Muscle layer of colon (tissue), 2 donors: ENCODE results near the gene MRPS15.
"Not testable (repeated sequence)": the region's sequence is repeated elsewhere in the genome, so short reads cannot be mapped to it uniquely, and the experiment has no call there.

Source experiments
- H3K27ac ChIP-seq: one replicate; pipeline ENCODE4 v1.7.0; 2013; ENCODE audit warnings: low read depth, mild to moderate bottlenecking, low read length, moderate library complexity
- H3K27me3 ChIP-seq, 2 donors: one replicate each; pipeline ENCODE4 v1.7.0; 2013; ENCODE audit warnings: low read length in 2 of 2, mild to moderate bottlenecking in 2 of 2; ENCODE audit not compliant: insufficient read depth in 2 of 2, control insufficient read depth in 1 of 2
- H3K36me3 ChIP-seq: one replicate; pipeline ENCODE4 v1.7.0; 2013; ENCODE audit warnings: mild to moderate bottlenecking, low read length; ENCODE audit not compliant: insufficient read depth
- H3K4me1 ChIP-seq: one replicate; pipeline ENCODE4 v1.7.0; 2013; ENCODE audit warnings: mild to moderate bottlenecking, low read length; ENCODE audit not compliant: insufficient read depth
- H3K4me3 ChIP-seq, 2 donors: one replicate each; pipeline ENCODE4 v1.7.0; 2013; ENCODE audit warnings: low read length in 2 of 2, low read depth in 1 of 2, mild to moderate bottlenecking in 1 of 2, moderate library complexity in 1 of 2
- H3K9ac ChIP-seq: one replicate; pipeline ENCODE4 v1.7.0; 2013; ENCODE audit warnings: low read length
- H3K9me3 ChIP-seq: one replicate; pipeline ENCODE4 v1.7.0; 2013; ENCODE audit warnings: mild to moderate bottlenecking, low read length
- donor health status: abdominal sarcoma.
- donor health status: Adenocarcinoma of cecum.

The MRPS15 gene

DNA sequence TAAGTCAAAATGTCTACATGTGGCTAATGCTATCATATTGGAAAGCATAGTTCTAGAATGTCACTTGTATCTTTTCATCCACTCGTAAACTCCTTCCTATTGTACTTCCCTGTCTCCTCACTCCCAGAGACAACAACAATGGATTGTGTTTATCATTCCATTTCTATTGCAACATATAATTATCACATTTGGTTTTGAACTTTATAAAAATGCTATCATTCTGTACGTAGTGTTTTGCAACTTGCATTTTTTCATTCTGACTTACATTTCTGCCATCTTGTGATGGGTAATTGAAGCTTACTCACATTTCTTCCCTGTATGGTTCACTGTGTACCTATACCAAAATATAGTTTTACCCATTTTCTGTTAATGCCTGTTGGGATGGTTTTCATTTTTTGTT, 33.0 kb upstream of the MRPS15 start:
- Histone ChIP-seq H3K9me3 (no peaks in the 10 kb centered on the region), H3K27ac (no peak overlapping the region), H3K4me1 (no peaks in the 10 kb centered on the region), H3K9ac (no peak overlapping the region), H3K36me3 (no peaks in the 10 kb centered on the region), H3K27me3 (peaks cover 0 to 4% of the 10 kb centered on the region in 2 donors), H3K4me3 (no peak overlapping the region)

DNA sequence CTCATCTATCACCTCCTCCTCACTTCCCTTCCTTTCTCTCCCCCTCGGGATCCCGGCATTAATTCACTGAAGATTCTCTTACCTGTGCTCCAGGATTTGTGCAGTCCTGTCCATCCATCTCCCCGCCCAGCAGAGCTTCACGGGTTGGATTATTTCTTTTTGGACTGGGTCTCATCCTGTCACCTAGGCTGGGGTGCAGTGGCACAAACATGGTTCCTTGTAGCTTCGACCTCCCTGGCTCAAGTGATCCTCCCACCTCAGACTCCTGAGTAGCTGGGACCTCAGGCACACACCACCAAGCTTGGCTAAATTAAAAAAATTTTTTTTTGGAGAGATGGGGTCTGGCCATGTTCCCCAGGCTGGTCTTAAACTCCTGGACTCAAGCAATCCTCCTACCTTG, 30.8 kb upstream of the MRPS15 start:
- H3K9me3 ChIP-seq, result no peaks in the 10 kb centered on the region
- no peak overlapping the region for H3K27ac ChIP-seq
- H3K36me3 ChIP-seq, result no peaks in the 10 kb centered on the region
- no peak overlapping the region for H3K4me3 ChIP-seq
- no peaks in the 10 kb centered on the region for H3K4me1 ChIP-seq
- H3K9ac ChIP-seq, result no peak overlapping the region
- H3K27me3 ChIP-seq, result peaks cover 0 to 5% of the 10 kb centered on the region in 2 donors

DNA sequence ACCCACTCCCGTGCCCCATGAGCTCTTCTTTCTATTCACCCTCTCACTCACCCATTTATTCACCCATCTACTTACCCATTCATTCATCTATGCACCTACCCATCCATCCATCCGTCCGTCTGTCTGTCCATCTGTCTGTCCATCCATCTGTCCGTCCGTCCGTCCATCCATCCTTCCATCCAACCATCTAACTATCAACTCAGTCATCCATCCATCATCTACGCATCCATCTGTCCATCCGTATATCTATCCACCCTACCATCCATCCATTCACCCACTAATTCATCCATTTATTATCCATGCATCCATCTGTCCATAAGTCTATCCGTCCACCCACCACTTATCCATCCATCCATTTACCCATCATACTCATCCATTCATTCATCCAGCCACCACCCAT, 29.3 kb upstream of the MRPS15 start:
- no peak overlapping the region for H3K27ac ChIP-seq
- H3K9ac ChIP-seq, result no peak overlapping the region
- no peaks in the 10 kb centered on the region for H3K9me3 ChIP-seq
- peaks cover 0 to 5% of the 10 kb centered on the region in 2 donors for H3K27me3 ChIP-seq
- H3K36me3 ChIP-seq, result no peaks in the 10 kb centered on the region
- no peaks in the 10 kb centered on the region for H3K4me1 ChIP-seq
- no peak overlapping the region for H3K4me3 ChIP-seq

DNA sequence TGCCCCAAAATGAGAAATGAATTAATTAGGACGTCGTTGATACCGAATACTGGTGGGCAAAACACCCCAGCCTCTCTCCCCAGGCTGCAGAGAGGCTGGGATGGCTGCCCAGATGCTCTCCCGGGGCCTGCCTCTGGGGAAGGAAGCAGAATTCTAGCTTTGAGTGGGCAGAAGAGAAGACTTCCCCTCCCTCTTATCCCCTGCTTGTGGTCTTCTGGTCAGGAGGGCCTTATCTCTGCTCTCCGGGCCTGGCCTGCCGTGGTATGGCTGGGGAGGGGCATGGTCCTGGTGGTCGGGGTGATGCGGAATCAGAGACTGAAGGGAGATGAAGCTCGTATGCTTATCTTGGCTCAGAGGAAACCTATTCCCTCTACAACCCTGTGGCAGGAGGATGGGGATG, 28.3 kb upstream of the MRPS15 start:
- Histone ChIP-seq H3K9me3 (no peaks in the 10 kb centered on the region), H3K36me3 (no peaks in the 10 kb centered on the region), H3K27me3 (peaks cover 0 to 5% of the 10 kb centered on the region in 2 donors), H3K4me3 (no peak overlapping the region), H3K4me1 (no peaks in the 10 kb centered on the region), H3K9ac (no peak overlapping the region), H3K27ac (no peak overlapping the region)

DNA sequence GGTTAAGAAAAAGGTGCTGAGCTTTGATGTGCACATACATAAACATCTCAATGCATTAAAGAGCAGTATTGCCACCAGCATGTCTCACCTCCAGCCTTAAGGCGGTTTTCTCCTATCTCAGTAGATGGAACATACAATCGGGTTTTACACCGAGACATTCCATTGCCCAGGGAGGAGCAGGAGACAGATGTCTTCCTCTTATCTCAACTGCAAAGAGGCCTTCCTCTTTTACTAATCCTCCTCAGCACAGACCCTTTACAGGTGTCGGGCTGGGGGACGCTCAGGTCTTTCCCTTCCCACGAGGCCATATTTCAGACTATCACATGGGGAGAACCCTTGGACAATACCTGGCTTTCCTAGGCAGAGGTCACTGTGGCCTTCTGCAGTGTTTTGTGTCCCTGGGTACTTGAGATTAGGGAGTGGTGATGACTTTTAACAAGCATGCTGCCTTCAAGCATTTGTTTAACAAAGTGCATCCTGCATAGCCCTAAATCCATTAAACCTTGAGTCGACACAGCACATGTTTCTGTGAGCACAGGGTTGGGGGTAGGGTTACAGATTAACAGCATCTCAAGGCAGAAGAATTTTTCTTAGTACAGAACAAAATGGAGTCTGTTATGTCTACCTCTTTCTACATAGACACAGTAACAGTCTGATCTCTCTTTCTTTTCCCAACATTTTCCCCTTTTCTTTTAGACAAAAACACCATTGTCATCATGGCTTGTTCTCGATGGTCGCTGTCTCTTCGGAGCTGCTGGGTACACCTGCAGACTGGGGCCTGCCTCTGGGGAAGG, 25.3 kb upstream of the MRPS15 start:
- not testable (repeated sequence) for H3K4me3 ChIP-seq, H3K36me3 ChIP-seq, H3K9ac ChIP-seq, H3K27ac ChIP-seq, H3K27me3 ChIP-seq, H3K4me1 ChIP-seq, H3K9me3 ChIP-seq

DNA sequence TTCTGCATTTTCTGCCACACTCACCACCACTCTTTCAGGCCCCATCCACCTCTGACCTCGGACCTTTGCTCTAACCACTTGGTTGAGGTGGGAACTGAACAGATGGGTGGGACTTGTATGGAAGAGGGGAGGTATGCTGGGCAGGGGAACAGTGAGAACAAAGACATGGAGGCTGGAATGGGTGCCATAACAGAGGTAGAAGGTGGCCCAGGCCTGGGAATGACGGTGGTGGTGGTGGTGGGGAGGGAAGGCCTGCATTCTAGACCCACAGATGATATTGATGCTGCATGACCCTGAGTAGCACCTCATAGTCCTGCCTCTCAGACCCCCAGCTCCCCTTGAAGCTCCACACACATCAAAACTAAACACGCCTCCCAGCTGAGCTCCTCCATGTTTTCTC, 23.7 kb upstream of the MRPS15 start:
- H3K36me3 ChIP-seq, result no peaks in the 10 kb centered on the region
- H3K4me3 ChIP-seq, result no peak overlapping the region
- peaks cover 0 to 5% of the 10 kb centered on the region in 2 donors for H3K27me3 ChIP-seq
- H3K4me1 ChIP-seq, result no peaks in the 10 kb centered on the region
- H3K9me3 ChIP-seq, result no peaks in the 10 kb centered on the region
- H3K9ac ChIP-seq, result no peak overlapping the region
- H3K27ac ChIP-seq, result no peak overlapping the region

DNA sequence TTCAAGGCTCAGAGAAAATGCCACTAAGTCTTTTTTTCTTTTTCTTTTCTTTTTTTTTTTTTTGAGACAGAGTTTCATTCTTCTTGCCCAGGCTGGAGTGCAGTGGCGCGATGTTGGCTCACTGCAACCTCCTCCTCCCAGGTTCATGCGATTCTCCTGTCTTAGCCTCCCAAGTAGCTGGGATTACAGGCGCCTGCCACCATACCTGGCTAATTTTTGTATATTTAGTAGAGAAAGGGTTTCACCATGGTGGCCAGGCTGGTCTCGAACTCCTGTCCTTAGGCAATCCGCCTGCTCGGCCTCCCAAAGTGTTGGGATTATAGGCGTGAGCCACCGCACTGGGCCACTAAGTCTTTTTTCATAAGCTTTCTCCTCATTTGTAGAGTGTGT, 23.1 kb upstream of the MRPS15 start:
- not testable (repeated sequence) for H3K27ac ChIP-seq

DNA sequence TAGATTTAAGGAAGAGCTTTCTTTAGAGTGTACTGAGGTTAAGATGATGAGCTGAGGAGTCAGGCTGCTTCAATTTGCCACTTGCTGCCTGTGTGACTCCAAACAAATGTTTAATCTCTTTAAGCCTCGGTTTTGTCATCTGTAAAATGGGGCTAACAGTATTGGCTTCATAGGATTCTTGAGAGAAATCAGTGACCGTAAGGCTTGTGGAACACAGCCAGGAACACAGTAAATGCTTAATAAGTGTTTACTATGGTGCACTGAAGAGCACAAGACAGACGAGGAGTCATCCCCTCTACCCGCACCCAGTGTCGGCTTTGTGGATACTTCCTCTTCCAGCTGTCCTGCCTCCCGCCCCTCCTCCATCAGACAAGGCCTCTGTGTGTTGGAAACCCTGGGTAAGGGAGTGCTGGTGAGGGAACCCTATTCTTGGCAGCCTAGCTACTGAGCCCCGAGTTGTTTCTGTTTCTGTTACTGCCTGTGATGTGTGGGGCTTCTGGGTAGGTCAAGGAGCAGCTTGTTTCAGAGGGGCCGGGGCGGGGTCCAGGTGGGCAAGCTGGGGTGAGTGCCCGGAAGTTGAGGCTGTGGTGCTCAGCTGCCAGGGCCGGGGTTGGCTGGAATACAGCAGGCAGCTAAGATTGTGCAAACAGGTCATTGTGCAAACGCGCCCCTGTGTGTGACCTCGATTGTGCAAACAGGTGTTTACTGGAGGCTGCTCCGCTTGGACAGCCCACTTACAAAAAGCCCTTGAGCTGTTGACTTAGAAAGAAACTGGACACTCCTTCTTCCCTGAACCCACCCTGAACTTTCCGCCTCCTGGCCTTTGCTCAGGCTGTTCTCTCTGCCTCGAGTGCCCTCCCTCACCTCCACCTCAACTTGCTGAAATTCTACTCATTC, 22.5 kb upstream of the MRPS15 start:
- Histone ChIP-seq H3K9ac (no peak overlapping the region), H3K4me3 (no peak overlapping the region), H3K9me3 (no peaks in the 10 kb centered on the region), H3K27me3 (no peaks in the 10 kb centered on the region), H3K36me3 (no peaks in the 10 kb centered on the region), H3K4me1 (no peaks in the 10 kb centered on the region), H3K27ac (no peak overlapping the region)

More for the DNA sequence above, 23.1 kb upstream of the MRPS15 start:
- not testable (repeated sequence) for H3K4me1 ChIP-seq, H3K9ac ChIP-seq, H3K27me3 ChIP-seq, H3K4me3 ChIP-seq, H3K36me3 ChIP-seq, H3K9me3 ChIP-seq

DNA sequence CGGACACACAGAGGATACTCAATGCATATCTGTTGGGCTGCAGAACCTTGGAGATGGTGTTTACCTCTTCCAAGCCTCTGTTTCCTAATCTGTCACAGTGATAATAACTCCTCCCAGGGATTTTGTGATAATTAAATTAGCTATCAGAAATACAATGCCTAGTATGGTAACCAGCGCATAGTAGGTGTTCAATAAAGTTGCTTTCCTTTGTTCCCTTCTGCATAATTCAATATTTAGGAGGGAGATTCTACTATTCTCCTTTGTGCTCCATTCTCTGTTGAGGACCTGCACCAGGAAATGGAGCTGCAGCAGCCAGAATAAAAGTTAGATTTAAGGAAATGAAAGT, 21.9 kb upstream of the MRPS15 start:
- H3K4me1 ChIP-seq, result no peaks in the 10 kb centered on the region
- H3K9me3 ChIP-seq, result no peaks in the 10 kb centered on the region
- H3K36me3 ChIP-seq, result no peaks in the 10 kb centered on the region
- H3K27me3 ChIP-seq, result no peaks in the 10 kb centered on the region
- H3K9ac ChIP-seq, result no peak overlapping the region
- H3K4me3 ChIP-seq, result no peak overlapping the region
- no peak overlapping the region for H3K27ac ChIP-seq

DNA sequence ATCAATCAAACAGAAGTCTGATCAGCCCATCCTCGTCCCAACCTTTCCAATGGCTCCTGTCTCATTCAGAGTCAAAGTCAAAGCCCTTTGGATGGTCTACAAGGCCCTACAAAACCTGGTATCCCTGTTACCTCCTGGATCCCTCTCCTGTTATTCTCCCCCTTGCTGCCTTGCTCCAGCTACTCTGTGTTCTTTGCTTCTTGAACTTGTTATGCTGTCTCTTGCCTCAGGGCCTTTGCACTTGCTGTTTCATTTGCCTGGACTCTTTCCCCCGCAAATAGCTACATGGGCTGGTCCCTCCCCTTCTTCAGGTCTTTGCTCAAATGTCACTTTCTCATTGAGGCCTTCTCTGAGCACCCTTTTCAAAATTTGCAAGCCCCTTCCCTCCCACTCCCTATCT, 19.9 kb upstream of the MRPS15 start:
- Histone ChIP-seq H3K27me3 (no peaks in the 10 kb centered on the region), H3K36me3 (no peaks in the 10 kb centered on the region), H3K27ac (no peak overlapping the region), H3K4me3 (no peak overlapping the region), H3K4me1 (no peaks in the 10 kb centered on the region), H3K9me3 (no peaks in the 10 kb centered on the region), H3K9ac (no peak overlapping the region)

DNA sequence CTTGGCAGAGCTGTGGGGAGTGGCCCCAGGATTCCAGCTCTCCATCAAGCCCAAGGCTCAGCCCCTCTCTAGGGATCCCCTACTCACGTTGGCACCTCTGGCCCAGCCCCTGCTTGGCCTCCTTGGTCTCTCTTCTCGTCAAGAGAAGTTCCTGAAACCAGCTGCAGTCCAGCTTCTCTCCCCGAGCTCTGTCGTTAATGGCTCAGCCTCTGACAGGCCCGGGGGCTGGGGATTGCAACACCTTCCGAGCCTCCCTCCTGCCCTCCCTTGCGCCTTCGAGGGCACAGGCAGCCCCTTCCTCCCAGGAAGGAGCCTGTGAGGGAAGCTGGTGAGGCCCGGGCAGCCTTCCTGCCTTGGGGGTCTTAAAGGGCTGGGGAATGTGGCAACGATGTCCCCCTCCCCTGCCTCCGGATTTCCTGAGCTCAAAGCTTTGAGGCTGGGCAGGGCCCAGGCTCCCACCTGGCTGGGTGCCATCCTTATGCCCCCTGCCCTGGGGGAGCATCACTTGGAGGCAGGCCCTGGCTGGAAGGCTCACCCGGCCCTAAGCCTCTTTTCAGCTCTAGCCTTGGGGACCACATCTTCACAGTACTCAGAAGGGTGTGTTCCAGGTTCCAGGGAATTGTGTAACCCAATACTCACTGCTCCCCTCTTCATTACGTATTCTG, 18.7 kb upstream of the MRPS15 start, which contains the start of gene CSF3R:
Gene CSF3R, minus strand, starts transcription at position 190 of the 665 bp plus-strand sequence. CDS start 3,417 bp downstream, outside the sequence.
- Histone ChIP-seq H3K4me1 (no peaks in the 10 kb centered on the region), H3K4me3 (no peak within 1 kb of the TSS), H3K27ac (no peak within 1 kb of the TSS), H3K27me3 (no peaks in the 10 kb centered on the region), H3K36me3 (no peaks in the 10 kb centered on the region), H3K9ac (no peak within 1 kb of the TSS), H3K9me3 (no peaks in the 10 kb centered on the region)
